Hepatic stellate cell (primary cell): ENCODE results near the gene EIF1AD.
"Not testable (repeated sequence)": the region's sequence is repeated elsewhere in the genome, so short reads cannot be mapped to it uniquely, and the experiment has no call there.

Source experiments
- DNase-seq: peaks from one replicate; pipeline ENCODE4 v3.0.0; 2011; ENCODE audit warnings: low spot score

EIF1AD gene, protein sequence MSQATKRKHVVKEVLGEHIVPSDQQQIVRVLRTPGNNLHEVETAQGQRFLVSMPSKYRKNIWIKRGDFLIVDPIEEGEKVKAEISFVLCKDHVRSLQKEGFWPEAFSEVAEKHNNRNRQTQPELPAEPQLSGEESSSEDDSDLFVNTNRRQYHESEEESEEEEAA

DNA sequence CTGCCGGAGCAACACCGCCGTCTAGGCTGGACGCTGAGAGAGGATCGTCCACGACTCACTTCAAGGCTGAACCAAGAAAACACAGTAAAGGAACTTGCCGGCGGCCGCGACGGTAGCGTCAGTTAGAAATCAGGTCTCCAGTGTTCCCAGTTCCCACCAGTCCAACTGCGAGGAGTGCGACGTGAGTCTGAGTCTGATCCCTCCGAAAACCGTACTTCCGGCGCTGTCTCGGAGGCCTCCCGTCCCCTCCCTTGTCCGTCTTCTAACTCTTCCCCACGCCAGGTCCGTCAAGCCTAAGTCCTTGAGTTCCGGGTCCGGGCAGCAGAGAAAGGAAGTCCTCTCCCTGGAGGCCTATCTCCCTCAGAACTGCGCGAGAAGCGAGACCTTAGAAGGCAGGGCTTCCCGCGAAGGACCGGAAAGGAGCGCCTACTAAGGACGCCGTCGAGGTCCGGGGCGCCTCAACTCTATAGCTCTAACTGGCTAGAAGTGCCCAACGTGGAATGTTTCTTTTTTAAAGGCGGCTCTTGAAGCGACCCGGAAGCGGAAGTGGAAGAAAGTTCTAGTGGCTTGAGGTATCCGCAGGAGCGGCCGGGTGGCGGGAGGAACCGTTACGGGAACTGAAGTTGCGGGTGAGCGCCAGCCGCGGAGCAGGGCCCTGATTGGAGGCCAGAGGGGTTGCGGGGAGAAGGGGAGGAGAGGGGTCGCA is at the start of gene EIF1AD, which contains the start of gene BANF1:
Gene EIF1AD, minus strand, starts transcription at position 216 of the 706 bp plus-strand sequence. CDS start 1,768 bp downstream, outside the sequence.
Gene BANF1, plus strand, starts transcription at position 562 of the 706 bp plus-strand sequence. CDS start 748 bp downstream, outside the sequence.
- DNase-seq: peak; percentile 95

DNA sequence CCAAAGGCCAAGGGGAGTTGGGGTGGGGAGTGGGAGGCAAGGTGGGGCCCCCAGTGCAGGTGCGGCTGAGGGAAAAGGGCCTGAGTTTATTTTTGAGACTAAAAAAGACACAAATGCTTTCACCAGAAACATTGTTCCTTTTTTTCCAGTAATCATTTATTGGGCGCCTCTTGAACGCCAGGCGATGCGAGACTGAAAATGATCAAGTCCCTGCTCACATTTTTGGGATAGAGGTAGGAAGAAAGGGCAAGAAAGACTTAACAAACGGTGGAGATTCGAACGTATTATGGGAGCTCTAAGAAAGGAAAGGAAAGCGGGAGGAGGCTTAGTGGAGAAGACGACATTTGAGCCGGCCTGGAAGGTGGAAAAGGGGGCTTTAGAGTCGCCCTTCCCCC is 49.4 kb upstream of the EIF1AD start:
- no peak for DNase-seq

DNA sequence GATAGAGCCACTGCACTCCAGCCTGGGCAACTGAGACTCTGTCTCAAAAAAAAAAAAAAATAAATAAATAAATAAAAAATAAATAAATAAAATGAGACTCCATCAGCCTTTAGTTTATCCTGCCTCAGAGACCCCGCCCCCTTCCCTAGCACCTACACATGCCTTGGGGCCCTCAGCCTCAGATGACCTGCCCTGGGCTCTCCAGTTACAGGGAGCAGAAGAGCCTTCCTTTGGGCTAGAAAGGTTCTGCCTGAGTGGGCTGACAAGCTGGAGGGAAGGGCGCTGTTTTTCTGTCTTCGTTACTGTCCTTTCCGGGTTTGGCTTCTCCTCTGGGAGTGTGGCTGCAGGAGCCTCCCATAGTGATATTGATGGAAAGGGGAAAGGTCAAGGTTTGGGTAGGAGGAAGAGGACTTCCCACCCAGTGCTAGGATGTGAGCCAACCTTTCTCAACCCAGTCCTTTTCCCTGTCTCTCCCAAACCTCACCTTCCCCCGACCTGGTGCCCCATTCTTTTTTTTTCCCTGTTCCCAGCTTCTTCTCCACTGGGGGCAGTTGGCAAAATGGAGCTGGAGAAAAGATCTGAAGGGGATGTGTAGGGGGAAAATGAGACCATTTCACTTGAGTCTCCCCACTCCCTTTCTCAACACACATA is 48.7 kb upstream of the EIF1AD start:
- no peak for DNase-seq

DNA sequence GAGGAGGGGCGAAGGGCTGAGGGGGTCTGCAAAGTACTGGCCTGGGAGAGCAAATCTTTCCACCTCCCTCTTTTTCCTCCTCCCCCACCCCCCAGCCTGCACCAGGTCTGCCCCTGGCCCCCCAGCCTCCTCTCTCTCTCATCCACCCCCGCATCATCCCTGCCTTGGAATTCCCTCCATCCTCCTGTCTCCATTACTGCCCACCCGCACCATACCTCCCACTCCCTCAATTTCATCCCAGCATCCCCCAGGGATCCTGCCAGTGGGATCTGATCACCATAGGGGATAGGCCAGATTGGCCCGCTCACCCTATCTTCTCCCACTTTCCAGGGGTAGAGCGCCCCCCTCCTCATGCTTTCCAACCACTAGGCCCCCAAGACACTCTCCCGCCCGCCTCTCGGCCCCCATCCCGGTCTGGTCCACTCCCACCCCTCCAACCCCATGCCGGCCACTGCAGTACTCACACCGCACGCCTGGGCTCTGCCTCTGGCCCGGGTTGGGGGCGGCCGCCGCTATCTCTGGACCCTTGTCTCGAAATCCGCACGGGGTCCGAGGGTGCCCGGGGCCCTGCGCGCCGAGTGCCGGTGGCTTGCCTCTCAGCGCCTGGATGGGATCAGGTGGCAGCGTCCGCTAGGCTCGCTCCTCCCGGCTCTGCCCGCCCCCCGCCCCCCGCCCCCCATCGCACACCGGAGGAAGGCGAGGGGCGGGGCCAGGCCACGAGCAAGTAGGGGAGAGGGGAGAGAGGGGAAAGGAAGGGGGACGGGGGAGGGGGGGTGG is 46.8 kb upstream of the EIF1AD start, which contains the start of gene GAL3ST3:
Gene GAL3ST3, minus strand, starts transcription at position 615 of the 777 bp plus-strand sequence. CDS start 3,746 bp downstream, outside the sequence.
- no peak for DNase-seq

DNA sequence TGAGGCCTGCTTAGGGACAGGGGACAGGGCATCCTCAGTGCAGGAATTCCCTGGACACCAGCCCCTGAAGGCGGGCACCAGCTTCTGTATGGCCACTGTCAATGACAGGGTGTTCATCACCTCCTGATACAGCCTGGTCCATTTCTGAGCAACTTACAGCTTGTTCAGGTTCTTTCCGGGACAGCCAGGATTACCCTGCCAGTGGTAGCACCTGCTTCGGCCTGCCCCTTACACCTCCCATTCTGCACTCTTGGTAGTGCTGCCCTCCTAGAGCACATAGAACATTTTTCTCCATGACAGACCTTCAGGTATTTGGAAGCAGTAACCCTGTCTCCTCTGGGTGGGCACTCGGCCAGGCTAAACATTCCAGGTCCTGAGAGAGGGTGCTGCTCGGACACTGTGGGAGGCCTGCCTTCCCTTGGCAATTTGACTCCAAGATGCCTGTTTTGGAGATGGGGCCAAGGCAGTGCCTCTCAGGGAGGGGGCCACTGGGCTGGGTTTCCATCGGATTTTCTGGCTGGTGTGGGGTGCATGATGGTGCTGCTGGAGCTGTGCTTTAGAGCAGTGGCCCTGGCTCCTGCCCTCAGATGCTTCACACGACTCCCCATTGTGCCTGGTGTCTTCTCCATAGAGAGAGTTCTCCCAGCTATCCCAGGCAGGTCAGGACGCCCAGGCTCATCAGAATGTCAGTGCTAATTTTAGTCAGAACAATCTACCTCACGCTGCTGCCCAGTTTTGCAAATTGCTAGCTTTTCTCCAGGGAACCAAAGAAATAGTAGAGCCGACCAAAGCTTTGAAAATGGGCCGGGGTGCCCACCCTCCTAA is 45.8 kb upstream of the EIF1AD start:
- DNase-seq: no peak

DNA sequence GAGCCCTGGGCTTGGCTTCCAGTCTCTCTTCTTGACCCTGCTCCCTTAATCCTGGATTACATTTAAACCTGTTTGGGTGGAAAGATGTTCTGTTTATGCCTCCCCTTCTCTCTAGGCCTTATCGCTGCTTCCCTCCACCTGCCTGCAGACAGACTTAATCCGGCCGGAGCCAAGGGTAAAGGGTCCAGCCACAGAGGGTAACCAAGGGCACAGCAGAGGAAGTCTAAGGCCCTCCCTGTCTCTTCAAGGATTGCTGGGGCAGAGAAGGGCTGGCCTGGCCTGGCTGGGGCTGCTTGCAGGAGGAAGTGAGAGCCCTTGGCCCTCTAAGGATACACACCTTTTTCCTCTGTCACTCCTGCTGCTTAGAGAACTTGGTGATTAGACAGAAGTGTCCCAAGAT is 44.9 kb upstream of the EIF1AD start:
- DNase-seq: no peak

DNA sequence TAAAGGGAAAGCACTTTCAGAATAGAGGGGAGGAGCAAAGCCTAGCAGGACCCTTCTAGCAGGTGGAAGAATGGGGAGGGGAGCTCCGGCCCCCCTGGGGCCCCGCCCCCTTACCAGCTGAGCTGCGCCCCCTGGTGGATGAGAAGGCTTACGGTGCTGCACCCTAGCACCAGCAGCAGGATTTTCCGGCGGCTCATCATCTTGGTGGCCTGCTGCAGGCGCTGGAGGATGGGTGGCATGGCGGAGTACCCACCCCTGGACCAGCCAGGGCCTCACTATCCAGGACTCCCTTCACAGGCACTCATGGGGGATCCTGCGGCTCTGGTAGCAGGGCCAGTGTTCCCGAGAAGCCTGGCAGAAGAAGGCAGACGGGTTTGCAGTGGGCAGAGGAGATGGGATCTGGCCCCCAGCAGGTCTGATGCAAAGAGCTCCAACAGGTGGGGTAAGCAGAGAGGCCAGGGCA is 43.3 kb upstream of the EIF1AD start:
- DNase-seq: peak; percentile 90

DNA sequence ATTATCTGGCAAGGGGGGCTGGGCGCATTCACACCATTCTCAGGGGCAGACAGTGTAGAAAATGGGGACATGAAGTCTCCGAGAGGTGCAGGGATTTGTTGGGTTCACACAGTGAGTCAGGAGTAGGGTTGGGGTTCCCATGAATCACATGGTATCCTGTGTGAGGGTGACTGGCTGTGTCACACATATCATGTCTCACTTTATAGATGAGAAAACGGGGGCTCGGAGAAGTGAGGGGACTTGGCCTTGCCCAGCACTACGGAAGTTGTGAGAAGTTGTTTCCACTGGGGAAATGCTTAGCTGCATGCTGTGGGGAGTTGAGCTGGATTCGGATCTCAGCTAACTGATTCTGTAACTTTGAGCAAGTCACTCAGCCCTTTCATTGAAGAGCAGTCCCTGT is 42.8 kb upstream of the EIF1AD start:
- DNase-seq: no peak

DNA sequence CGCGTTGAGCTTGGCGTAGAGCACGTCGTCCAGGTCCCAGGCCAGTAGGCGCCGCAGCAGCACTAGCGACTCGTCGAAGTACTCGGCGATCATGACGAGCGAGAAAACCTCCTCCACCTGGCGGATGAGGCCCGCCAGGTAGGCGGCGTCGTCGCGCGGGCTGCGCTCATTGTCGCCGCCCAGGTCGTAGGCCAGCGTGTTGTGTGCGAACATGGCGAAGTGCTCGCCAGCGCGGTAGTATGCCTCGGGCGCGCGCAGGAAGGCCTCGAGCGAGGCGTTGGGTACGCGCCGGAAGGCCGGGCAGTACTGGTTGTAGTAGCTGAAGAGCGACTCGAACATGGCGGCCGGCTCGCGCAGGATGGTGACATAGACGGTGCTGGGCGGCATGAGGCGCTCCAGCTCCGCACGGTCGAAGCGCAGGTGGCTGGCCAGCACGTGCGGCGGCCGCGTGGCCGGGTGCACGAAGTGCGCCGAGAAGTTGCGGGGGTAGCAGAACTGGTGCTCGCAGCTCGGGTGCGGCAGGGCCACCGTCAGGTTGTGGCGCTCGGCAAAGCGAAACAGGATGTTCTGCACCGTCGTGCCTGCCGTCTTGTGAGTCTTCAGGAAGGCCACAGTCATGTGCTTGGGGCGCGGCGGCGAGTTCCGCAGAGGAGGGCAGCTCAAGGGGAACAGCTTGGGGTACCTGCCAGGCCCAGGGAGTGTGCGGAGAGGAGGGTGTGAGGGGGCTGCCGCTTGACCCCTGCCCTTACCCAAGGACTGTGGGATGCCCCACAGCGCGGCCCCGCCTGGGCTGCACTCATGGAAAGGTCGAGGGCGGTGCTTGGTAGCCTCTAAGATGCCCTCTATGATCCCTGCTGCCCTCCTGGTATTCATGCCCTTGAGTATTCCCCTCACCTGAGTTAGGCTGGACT is 41.3 kb upstream of the EIF1AD start:
- no peak for DNase-seq

DNA sequence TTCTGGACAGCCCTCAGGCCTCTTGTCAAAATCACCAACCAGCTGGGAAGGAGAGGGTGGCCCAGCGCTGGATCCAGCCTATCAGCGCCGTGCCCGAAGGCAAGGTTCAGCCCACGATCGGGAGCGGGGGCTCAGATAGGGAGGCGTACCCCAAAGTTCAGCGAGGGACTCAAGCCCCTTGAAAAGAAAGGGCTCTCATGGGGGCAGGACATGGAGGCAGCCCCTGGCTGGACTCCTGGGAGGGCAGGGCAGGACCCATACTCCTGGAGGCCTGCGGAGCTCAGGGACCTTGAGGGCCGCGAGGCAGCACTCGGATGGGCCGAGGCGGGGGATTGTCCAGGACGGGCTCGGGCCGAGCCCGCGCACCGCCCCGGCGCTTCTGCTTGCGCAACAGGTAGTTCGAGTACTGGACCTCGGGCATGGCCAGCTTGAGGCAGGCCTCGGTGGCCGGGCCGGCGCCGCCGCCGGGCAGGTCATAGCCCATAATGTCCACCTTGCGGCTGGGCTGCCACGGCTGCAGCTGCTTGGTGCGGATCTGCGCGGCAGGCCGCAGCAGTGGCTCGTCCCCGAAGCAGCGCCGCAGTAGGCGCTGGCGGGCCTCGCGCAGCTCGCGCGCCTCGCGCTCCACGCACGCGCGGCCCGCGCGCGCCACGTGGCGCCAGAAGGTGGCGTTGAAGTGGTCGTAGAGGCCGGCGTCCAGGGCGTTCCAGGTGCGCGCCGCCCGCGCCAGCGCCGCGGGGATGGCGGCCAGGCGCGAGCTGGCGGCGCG is 40.5 kb upstream of the EIF1AD start:
- DNase-seq: no peak

DNA sequence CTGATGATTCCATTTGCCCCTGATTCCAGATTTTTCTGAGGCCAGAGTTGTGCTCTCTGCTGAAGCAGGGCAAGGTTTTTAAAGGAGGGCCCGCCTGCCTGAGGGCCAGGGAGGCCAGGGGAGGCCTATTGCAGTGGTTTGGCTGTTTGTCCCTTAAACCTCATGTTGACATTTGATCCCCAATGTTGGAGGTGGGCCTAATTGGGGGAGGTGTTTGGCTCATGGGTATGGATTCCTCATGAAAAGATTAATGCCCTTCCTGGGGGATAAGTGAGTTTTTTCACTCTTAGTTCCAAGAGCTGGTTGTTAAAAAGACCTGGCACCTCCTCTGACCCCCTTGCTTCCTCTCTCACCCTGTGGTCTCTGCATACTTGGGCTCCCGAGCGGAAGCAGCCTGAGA is 37.8 kb upstream of the EIF1AD start:
- DNase-seq: no peak

DNA sequence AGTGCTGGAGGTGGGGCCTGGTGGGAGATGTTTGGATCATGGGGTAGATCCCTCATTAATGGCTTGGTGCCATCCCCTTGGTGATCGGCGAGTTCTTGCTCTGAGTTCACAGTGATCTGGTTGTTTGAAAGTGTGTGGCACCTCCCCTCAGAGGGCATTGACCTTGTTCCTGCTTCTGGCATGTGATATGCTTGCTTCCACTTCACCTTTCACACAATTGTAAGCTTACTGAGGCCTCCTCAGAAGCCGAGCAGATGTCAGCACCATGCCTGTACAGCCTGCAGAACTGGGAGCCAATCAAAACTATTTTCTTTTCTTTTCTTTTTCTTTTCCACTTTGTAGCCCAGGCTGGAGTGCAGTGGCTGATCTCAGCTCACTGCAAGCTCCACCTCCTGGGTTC is 35.4 kb upstream of the EIF1AD start:
- no peak for DNase-seq

DNA sequence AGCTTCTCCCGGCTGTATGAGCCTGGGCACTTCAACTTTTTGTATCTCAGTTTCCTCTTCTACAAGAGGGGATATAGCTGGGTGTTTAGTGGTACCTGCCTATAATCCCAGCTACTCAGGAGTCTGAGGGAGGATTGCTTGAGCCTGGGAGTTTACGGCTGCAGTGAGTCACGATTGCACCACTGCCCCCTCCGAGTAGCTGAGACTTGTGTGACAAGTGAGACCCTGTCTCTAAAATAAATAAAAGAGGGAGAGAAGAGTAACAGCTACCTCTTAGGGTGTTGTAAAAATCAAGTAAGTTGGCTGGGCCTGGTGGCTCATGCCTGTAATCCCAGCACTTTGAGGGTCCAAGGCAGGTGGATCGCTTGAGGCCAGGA is 34.4 kb upstream of the EIF1AD start:
- no peak for DNase-seq

DNA sequence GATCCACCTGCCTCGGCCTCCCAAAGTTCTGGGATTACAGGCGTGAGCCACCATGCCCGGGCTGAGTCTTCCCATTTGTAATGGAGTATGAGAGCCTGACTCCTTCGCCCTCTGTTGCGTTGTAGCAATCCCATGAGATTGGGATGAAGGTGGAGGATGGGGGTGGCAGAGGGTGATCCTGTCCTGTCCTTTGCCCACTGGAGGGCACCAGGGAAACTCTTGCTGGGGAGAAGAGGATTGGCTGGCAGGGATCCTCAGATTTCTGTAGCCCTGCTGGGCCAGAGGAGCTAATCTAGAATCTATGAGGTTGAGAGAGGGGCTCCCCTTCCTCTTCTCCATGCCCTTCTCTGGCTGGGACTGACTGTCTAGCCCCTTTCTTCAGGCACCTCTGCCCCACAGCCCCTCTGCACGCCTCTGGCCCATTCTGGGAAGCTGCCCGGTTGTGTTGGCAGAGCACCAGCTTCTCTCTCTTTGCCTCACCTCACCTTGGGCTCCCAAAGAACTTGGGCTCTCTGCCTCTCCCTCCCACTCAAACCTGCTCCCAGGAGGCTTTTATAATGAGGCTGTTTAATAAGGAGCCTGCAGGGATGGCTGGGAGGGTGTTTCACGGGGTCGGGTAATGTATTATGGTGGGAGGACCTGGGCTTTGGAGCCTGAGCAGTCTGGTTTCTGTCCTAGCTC is 33.8 kb upstream of the EIF1AD start:
- no peak for DNase-seq

DNA sequence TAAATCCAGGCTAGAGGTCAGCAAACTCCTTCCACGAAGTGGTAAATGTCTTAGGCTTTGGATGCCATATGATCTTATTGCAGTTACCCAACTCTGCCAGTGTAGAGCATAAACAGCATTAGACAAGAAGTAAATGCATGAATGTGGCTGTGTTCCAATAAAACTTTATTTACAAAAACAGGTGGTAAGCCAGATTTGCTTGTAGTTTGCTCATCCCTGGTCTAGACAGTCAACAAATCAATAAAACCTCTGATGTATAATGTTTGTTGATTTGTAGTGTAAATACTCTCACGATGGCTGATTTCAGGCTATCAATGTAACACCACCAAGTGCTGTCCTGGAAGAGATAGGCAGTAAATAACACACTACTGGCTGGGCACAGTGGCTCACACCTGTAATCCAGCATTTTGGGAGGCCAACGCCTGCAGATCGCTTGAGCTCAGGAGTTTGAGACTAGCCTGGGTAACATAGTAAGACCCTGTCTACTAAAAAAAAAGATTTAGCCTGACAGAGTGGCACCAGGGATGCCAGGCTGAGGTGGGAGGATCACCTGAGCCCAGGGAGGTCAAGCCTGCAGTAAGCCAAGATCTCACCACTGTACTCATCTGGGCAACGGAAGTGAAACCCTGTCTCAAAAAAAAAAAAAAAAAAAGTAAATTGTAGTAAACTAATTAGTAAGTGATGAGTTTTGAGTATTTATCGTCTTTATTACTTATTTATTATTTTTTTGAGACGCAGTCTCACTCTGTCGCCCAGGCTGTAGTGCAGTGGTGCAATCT is 31.2 kb upstream of the EIF1AD start:
- DNase-seq: no peak

DNA sequence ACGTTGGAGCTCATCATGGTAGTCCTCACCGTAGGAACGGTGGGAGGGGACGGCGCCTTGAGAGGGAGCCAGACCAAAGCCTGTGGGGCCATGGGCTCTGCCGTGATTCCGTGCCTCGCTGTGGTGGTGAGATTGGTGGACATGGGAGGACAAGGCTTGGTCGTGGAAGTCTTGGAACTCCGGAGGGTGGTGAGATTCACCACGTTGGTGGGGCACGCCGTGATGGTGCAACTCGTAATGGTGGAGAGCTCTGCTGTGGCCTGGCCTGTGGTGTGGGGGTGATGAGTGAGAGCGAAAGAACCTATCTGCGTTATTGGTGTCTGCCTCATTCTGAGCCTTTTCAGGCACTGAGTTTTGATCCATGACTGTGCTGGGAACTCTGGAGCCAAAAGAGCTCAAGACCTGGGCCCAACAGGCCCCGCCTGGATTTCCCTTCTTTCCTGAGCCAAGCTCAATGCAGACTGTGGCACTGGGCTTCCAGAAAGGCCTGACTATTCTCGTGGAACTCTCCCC is 24.1 kb upstream of the EIF1AD start, which contains the start of gene CATSPER1:
Gene CATSPER1, minus strand, starts transcription at position 463 of the 513 bp plus-strand sequence. Its CDS starts 100 bp downstream, at position 363.
- DNase-seq: no peak

DNA sequence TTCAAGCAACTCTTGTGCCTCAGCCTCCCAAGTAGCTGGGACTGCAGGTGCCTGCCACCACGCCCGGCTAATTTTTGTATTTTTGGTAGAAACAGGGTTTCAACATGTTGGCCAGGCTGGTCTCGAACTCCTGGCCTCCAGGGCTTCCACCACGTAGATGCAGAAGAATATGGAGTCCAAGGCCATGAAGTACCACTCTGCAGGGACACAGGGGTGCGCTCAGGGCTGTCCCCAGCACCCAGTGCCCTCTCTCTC is 21.2 kb upstream of the EIF1AD start:
- not testable (repeated sequence) for DNase-seq
